C4-2B (cell line): Measurements from ENCODE around the gene CNTFR.

ENCODE experiments used
- CTCF ChIP-seq: fragments of 450-650 bp; conservative IDR thresholded peaks from 2 replicates; pipeline ENCODE4 v1.5.1; 2017; ENCODE audit warnings: mild to moderate bottlenecking
- ZFX ChIP-seq: fragments of 450-650 bp; IDR thresholded peaks from 2 replicates; pipeline ENCODE4 v1.6.1; 2017

GRCh38 chr9:34501889-34502425, 87.6 kb downstream of the CNTFR start:
- TF ChIP-seq CTCF = no peak
- no peak for TF ChIP-seq ZFX
